HepG2 (cell line): ENCODE results near the gene STAT5A. TPM values are rescaled to one million over a fixed set of nuclear protein-coding genes. Genes with fewer than 3 reads are reported as not detected.
A peak's percentile ranks its signal among the peaks of the same experiment; 100 is the strongest.

Source experiments
- GZF1 ChIP-seq: sonication (generic); formaldehyde crosslinking; IDR thresholded peaks from 2 replicates; pipeline ENCODE4 v1.5.1; 2020; ENCODE audit warnings: mild to moderate bottlenecking, missing genetic modification reagents
- KDM3A ChIP-seq: IDR thresholded peaks from 2 replicates; pipeline ENCODE4 v1.6.1; 2018; ENCODE audit warnings: low read depth, missing compliant biosample characterization
- KDM6A ChIP-seq: IDR thresholded peaks from 2 replicates; pipeline ENCODE4 v1.6.1; 2016; ENCODE audit warnings: low read depth
- PLRG1 ChIP-seq: fragments of 450-650 bp; conservative IDR thresholded peaks from 2 replicates; pipeline ENCODE4 v1.6.1; 2016
- SKI ChIP-seq: fragments of 450-650 bp; IDR thresholded peaks from one replicate; pipeline ENCODE4 v1.6.1; 2018; ENCODE audit warnings: mild to moderate bottlenecking; ENCODE audit not compliant: partially characterized antibody
- SOX13 ChIP-seq, 3 experiments: fragments of 450-650 bp in 1 of 3; sonication (generic) in 1 of 3; formaldehyde crosslinking in 1 of 3; IDR thresholded peaks in 2 of 3; conservative IDR thresholded peaks in 1 of 3; 2 replicates each; pipeline versions ENCODE4 v1.5.0 to v1.6.1; 2016 to 2020; ENCODE audit warnings: antibody characterized with exemption in 1 of 3, mild to moderate bottlenecking in 1 of 3, missing compliant biosample characterization in 1 of 3, missing genetic modification reagents in 1 of 3, moderate library complexity in 1 of 3
- ZBTB1 ChIP-seq: sonication (generic); formaldehyde crosslinking; IDR thresholded peaks from 2 replicates; pipeline ENCODE4 v1.4.0; 2020; ENCODE audit warnings: missing genetic modification reagents, borderline replicate concordance
- polyA plus RNA-seq, 8 experiments: library from polyadenylated mRNA; depleted of rRNA in 3 of 8; stranded (reverse) in 7 of 8; unstranded in 1 of 8; fragments of >200 nt; fragmentation: Illumina TruSeq in 4 of 8; extraction: Trizol in 4 of 8; gene quantifications; 2 replicates each; pipeline versions ENCODE4 v1.2.1 to v1.2.3, GENCODE V29; 2011 to 2016; ENCODE audit warnings: low read depth in 4 of 8, missing spikeins in 1 of 8, mixed read lengths in 1 of 8; ENCODE audit not compliant: insufficient read depth in 1 of 8
- total RNA-seq, 5 experiments: library from RNA; depleted of rRNA; stranded (reverse); fragments of >200 nt; fragmentation: Illumina TruSeq; extraction: Trizol; gene quantifications; 2 replicates each; pipeline ENCODE4 v1.2.3, GENCODE V29; 2016; ENCODE audit warnings: low read depth in 1 of 5
- TF ChIP-seq, protein P1 (sequence below), 2 experiments: sonication (generic) in 1 of 2; formaldehyde crosslinking in 1 of 2; IDR thresholded peaks; 2 replicates each; pipeline versions ENCODE4 v1.6.1 to v1.9.0; 2014 to 2022; ENCODE audit warnings: antibody characterized with exemption in 1 of 2, borderline replicate concordance in 1 of 2, inconsistent platforms in 1 of 2, low read depth in 1 of 2, missing genetic modification reagents in 1 of 2
- TF ChIP-seq, protein P2 (sequence below): sonication (generic); formaldehyde crosslinking; IDR thresholded peaks from 2 replicates; pipeline ENCODE4 v1.4.0; 2020; ENCODE audit warnings: missing genetic modification reagents
- TF ChIP-seq, protein P3 (sequence below): sonication (generic); formaldehyde crosslinking; IDR thresholded peaks from 2 replicates; pipeline ENCODE4 v1.9.0; 2021; ENCODE audit warnings: mild to moderate bottlenecking, missing genetic modification reagents
- TF ChIP-seq, protein P4 (sequence below): sonication (generic); formaldehyde crosslinking; IDR thresholded peaks from 2 replicates; pipeline ENCODE4 v1.5.0; 2020; ENCODE audit warnings: mild to moderate bottlenecking, missing genetic modification reagents

Gene STAT5A
- total and polyA plus RNA-seq, 2 of the 13 experiments (the other 11 are each of a cell fraction or from before 2014, with no cell fraction given) = 1.4 to 4.1 TPM

DNA sequence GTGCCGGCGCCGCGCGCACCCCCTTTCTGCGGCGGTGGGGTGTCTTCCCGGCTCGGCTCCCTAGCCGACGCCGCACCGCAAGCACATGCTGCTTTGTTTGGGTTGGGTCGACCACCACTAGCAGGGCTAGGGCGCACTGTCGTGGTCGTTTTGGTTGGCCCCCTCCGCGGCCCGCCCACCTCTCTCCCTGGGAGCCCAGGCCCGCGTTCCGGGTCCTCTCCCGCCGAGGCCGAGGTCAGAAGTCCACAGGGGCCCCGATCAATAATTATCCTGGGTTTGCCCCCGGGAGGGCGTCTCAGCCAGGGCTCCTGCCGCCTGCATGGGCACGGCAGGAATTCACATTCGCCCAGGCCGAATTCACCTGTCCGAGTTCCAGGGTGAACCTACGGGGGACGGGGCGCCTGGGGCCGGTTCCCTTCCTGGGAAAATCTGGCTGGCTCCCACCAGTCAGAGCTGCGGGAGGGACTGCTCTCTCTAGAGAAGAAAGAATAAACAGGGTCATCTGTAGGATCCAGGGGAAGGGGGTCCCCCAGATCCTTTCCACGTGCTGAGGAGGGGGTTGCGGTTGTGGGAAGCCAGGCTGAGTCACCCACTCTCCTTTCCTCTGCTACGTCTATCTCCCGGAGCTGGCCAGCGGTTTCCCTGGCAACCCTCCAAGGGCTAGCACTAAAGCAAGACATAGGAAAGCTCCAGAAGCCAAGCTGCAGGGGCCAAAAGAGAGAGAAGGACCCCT is 11.5 kb upstream of the STAT5A start (continued):
- TF ChIP-seq, protein P1, sequence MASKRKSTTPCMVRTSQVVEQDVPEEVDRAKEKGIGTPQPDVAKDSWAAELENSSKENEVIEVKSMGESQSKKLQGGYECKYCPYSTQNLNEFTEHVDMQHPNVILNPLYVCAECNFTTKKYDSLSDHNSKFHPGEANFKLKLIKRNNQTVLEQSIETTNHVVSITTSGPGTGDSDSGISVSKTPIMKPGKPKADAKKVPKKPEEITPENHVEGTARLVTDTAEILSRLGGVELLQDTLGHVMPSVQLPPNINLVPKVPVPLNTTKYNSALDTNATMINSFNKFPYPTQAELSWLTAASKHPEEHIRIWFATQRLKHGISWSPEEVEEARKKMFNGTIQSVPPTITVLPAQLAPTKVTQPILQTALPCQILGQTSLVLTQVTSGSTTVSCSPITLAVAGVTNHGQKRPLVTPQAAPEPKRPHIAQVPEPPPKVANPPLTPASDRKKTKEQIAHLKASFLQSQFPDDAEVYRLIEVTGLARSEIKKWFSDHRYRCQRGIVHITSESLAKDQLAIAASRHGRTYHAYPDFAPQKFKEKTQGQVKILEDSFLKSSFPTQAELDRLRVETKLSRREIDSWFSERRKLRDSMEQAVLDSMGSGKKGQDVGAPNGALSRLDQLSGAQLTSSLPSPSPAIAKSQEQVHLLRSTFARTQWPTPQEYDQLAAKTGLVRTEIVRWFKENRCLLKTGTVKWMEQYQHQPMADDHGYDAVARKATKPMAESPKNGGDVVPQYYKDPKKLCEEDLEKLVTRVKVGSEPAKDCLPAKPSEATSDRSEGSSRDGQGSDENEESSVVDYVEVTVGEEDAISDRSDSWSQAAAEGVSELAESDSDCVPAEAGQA (IDR thresholded peaks at IDR 0.05; ENCODE audit: low read depth) = no peak
- TF ChIP-seq, protein P1 (CRISPR knock-in tag; IDR thresholded peaks at IDR 0.05; ENCODE audit: borderline replicate concordance) = peak; percentile 82; the same call in 1 of the 2 replicates
- TF ChIP-seq, protein P2, sequence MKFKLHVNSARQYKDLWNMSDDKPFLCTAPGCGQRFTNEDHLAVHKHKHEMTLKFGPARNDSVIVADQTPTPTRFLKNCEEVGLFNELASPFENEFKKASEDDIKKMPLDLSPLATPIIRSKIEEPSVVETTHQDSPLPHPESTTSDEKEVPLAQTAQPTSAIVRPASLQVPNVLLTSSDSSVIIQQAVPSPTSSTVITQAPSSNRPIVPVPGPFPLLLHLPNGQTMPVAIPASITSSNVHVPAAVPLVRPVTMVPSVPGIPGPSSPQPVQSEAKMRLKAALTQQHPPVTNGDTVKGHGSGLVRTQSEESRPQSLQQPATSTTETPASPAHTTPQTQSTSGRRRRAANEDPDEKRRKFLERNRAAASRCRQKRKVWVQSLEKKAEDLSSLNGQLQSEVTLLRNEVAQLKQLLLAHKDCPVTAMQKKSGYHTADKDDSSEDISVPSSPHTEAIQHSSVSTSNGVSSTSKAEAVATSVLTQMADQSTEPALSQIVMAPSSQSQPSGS (CRISPR knock-in tag) = peak; percentile 59; the same call in 1 of the 2 replicates
- TF ChIP-seq, protein P3, sequence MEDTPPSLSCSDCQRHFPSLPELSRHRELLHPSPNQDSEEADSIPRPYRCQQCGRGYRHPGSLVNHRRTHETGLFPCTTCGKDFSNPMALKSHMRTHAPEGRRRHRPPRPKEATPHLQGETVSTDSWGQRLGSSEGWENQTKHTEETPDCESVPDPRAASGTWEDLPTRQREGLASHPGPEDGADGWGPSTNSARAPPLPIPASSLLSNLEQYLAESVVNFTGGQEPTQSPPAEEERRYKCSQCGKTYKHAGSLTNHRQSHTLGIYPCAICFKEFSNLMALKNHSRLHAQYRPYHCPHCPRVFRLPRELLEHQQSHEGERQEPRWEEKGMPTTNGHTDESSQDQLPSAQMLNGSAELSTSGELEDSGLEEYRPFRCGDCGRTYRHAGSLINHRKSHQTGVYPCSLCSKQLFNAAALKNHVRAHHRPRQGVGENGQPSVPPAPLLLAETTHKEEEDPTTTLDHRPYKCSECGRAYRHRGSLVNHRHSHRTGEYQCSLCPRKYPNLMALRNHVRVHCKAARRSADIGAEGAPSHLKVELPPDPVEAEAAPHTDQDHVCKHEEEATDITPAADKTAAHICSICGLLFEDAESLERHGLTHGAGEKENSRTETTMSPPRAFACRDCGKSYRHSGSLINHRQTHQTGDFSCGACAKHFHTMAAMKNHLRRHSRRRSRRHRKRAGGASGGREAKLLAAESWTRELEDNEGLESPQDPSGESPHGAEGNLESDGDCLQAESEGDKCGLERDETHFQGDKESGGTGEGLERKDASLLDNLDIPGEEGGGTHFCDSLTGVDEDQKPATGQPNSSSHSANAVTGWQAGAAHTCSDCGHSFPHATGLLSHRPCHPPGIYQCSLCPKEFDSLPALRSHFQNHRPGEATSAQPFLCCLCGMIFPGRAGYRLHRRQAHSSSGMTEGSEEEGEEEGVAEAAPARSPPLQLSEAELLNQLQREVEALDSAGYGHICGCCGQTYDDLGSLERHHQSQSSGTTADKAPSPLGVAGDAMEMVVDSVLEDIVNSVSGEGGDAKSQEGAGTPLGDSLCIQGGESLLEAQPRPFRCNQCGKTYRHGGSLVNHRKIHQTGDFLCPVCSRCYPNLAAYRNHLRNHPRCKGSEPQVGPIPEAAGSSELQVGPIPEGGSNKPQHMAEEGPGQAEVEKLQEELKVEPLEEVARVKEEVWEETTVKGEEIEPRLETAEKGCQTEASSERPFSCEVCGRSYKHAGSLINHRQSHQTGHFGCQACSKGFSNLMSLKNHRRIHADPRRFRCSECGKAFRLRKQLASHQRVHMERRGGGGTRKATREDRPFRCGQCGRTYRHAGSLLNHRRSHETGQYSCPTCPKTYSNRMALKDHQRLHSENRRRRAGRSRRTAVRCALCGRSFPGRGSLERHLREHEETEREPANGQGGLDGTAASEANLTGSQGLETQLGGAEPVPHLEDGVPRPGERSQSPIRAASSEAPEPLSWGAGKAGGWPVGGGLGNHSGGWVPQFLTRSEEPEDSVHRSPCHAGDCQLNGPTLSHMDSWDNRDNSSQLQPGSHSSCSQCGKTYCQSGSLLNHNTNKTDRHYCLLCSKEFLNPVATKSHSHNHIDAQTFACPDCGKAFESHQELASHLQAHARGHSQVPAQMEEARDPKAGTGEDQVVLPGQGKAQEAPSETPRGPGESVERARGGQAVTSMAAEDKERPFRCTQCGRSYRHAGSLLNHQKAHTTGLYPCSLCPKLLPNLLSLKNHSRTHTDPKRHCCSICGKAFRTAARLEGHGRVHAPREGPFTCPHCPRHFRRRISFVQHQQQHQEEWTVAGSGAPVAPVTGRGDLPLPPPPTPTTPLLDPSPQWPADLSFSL (CRISPR knock-in tag) = no peak
- TF ChIP-seq, protein P4, sequence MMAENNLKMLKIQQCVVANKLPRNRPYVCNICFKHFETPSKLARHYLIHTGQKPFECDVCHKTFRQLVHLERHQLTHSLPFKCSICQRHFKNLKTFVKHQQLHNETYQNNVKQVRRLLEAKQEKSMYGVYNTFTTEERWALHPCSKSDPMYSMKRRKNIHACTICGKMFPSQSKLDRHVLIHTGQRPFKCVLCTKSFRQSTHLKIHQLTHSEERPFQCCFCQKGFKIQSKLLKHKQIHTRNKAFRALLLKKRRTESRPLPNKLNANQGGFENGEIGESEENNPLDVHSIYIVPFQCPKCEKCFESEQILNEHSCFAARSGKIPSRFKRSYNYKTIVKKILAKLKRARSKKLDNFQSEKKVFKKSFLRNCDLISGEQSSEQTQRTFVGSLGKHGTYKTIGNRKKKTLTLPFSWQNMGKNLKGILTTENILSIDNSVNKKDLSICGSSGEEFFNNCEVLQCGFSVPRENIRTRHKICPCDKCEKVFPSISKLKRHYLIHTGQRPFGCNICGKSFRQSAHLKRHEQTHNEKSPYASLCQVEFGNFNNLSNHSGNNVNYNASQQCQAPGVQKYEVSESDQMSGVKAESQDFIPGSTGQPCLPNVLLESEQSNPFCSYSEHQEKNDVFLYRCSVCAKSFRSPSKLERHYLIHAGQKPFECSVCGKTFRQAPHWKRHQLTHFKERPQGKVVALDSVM = 0 out of 2 replicates have a peak, but pooled peaks have one; percentile 59
- peak; percentile 65 for TF ChIP-seq KDM6A (CRISPR knock-in tag)
- peak; percentile 70 for TF ChIP-seq SKI
- no peak for TF ChIP-seq ZBTB1 (CRISPR knock-in tag)
- no peak for TF ChIP-seq PLRG1
- TF ChIP-seq KDM3A (CRISPR knock-in tag) = peak; percentile 91
- no peak for TF ChIP-seq GZF1
- TF ChIP-seq SOX13 (IDR thresholded peaks at IDR 0.05) = peak; percentile 35; the same call in 1 of the 2 replicates
- TF ChIP-seq SOX13 (CRISPR knock-in tag; conservative IDR thresholded peaks at IDR 0.05 in 1 of 2, IDR thresholded peaks at IDR 0.05 in 1 of 2) = peak in 1 of 2 experiments; percentile 55; a peak in 2 of 4 replicates
